HCT116 (cell line): ENCODE results near the gene PIK3R2. TPM values are rescaled to one million over a fixed set of nuclear protein-coding genes. Genes with fewer than 3 reads are reported as not detected.

Source experiments
- ATAC-seq: fragments of 200-7000 bp; cut with Tn5 transposase; 2 replicates; pipeline ENCODE4 v1.9.1; 2020; ENCODE audit warnings: mild to moderate bottlenecking, moderate library complexity
- BruUV-seq: library from RNA; stranded (reverse); fragments of 400-500 nt; replicated peaks from 2 replicates; lab custom pipeline; 2021; lab: Mats Ljungman, UMichigan
- CTCF ChIA-PET: fragments of 300-600 bp; sonication (Branson Sonifier 250); formaldehyde crosslinking; loops from one replicate; lab custom pipeline; 2021; ENCODE audit warnings: antibody characterized with exemption; lab: Charles Lee
- POLR2A ChIA-PET: fragments of 300-600, 350-600 bp; sonication (Branson Sonifier 250); formaldehyde crosslinking; loops from one replicate; lab custom pipeline; 2021; ENCODE audit warnings: antibody characterized with exemption; lab: Charles Lee
- RAD21 ChIA-PET, 2 experiments: fragments of 300-600 bp; sonication (Branson Sonifier 250); formaldehyde crosslinking; loops; one replicate each; lab custom pipeline; 2023; ENCODE audit warnings: low total read pairs in 2 of 2; ENCODE audit not compliant: uncharacterized antibody in 2 of 2, unreplicated experiment in 2 of 2, low non-redundant PET in 1 of 2; lab: Charles Lee
- DNase-seq: peaks from one replicate; pipeline ENCODE4 v3.0.0-alpha.2; 2010; ENCODE audit warnings: low read depth, low spot score
- H2AFZ ChIP-seq: fragments of 200-600 bp; shearing (Covaris generic), sonication (generic); 2 replicates; pipeline ENCODE4 v1.6.1; 2017; ENCODE audit warnings: low read depth, mixed run types, mixed read lengths, antibody characterized with exemption, low read length; ENCODE audit not compliant: poor library complexity, severe bottlenecking
- H3K27ac ChIP-seq: 2 replicates; pipeline ENCODE4 v1.5.1; 2012; ENCODE audit warnings: low read depth, low read length
- H3K27me3 ChIP-seq: fragments of 200-600 bp; sonication (generic); 2 replicates; pipeline ENCODE4 v1.6.1; 2016; ENCODE audit warnings: mixed run types, low read length, mixed read lengths; ENCODE audit not compliant: insufficient read depth
- H3K36me3 ChIP-seq, 2 experiments: fragments of 200-500 bp in 1 of 2; fragments of 200-600 bp in 1 of 2; sonication (Bioruptor generic) in 1 of 2; sonication (generic) in 1 of 2; 2 replicates each; pipeline versions ENCODE4 v1.5.1 to v1.6.1; 2014 to 2016; ENCODE audit warnings: low read length in 2 of 2, inconsistent platforms in 1 of 2, mixed read lengths in 1 of 2, mixed run types in 1 of 2; ENCODE audit not compliant: insufficient read depth in 2 of 2, control insufficient read depth in 1 of 2
- H3K4me1 ChIP-seq, 2 experiments: fragments of 200-600 bp in 1 of 2; sonication (generic) in 1 of 2; 2 replicates each; pipeline versions ENCODE4 v1.5.1 to v1.6.1; 2012 to 2017; ENCODE audit warnings: low read length in 2 of 2, inconsistent platforms in 1 of 2, mild to moderate bottlenecking in 1 of 2, mixed read lengths in 1 of 2, mixed run types in 1 of 2, moderate library complexity in 1 of 2; ENCODE audit not compliant: insufficient read depth in 2 of 2, control insufficient read depth in 1 of 2
- H3K4me2 ChIP-seq: fragments of 200-600 bp; sonication (generic); 2 replicates; pipeline ENCODE4 v1.6.1; 2017; ENCODE audit warnings: mixed run types, low read length, mixed read lengths
- H3K4me3 ChIP-seq, 2 experiments: fragments of 200-600 bp in 1 of 2; sonication (generic) in 1 of 2; replicated peaks in 1 of 2; 2 replicates each; pipeline ENCODE4 v1.5.1; 2011 to 2016; ENCODE audit warnings: low read length in 2 of 2, control low read depth in 1 of 2, low read depth in 1 of 2, mild to moderate bottlenecking in 1 of 2, mixed read lengths in 1 of 2, mixed run types in 1 of 2
- H3K79me2 ChIP-seq: fragments of 200-600 bp; sonication (generic); 2 replicates; pipeline ENCODE4 v1.6.1; 2017; ENCODE audit warnings: mild to moderate bottlenecking, mixed run types, low read length, moderate library complexity, mixed read lengths; ENCODE audit not compliant: insufficient read depth
- H3K9ac ChIP-seq: fragments of 200-600 bp; sonication (generic); 2 replicates; pipeline ENCODE4 v1.6.1; 2016; ENCODE audit warnings: low read length, mixed read lengths
- H3K9me2 ChIP-seq: fragments of 200-600 bp; sonication (generic), shearing (Covaris generic); 2 replicates; pipeline ENCODE4 v1.6.1; 2017; ENCODE audit warnings: mixed run types, mild to moderate bottlenecking, moderate library complexity; ENCODE audit not compliant: insufficient read depth
- H3K9me3 ChIP-seq, 2 experiments: fragments of 200-500 bp in 1 of 2; fragments of 200-600 bp in 1 of 2; sonication (Bioruptor generic) in 1 of 2; sonication (generic) in 1 of 2; 2 replicates each; pipeline ENCODE4 v1.6.1; 2014 to 2017; ENCODE audit warnings: low read length in 2 of 2, mixed read lengths in 2 of 2, inconsistent platforms in 1 of 2, low read depth in 1 of 2, mild to moderate bottlenecking in 1 of 2, mixed run types in 1 of 2, moderate library complexity in 1 of 2; ENCODE audit not compliant: control insufficient read depth in 1 of 2, insufficient read depth in 1 of 2
- H4K20me1 ChIP-seq: fragments of 200-600 bp; sonication (generic), shearing (Covaris generic); 2 replicates; pipeline ENCODE4 v1.6.1; 2017; ENCODE audit warnings: mixed run types, mild to moderate bottlenecking, moderate library complexity; ENCODE audit not compliant: insufficient read depth
- ELF1 ChIP-seq: IDR thresholded peaks from 2 replicates; pipeline ENCODE4 v1.6.1; 2012; ENCODE audit warnings: low read depth, borderline replicate concordance
- FOSL1 ChIP-seq: IDR thresholded peaks from 2 replicates; pipeline ENCODE4 v1.6.1; 2012; ENCODE audit warnings: low read depth
- SIN3A ChIP-seq: IDR thresholded peaks from 2 replicates; pipeline ENCODE4 v1.6.1; 2012; ENCODE audit warnings: low read depth
- SRF ChIP-seq: IDR thresholded peaks from 2 replicates; pipeline ENCODE4 v1.6.1; 2012; ENCODE audit warnings: low read depth
- TCF7L2 ChIP-seq: IDR thresholded peaks from 2 replicates; pipeline ENCODE4 v1.7.0; 2011; ENCODE audit warnings: borderline replicate concordance, inconsistent platforms; ENCODE audit not compliant: insufficient read depth, insufficient read length; ENCODE audit errors: extremely low read depth
- YY1 ChIP-seq: IDR thresholded peaks from 2 replicates; pipeline ENCODE4 v1.6.1; 2011; ENCODE audit warnings: low read length, low read depth, moderate library complexity, mild to moderate bottlenecking; ENCODE audit not compliant: insufficient replicate concordance; ENCODE audit errors: extremely low read depth
- ZNF274 ChIP-seq: fragments of 200-500 bp; sonication (Bioruptor generic); IDR thresholded peaks from 2 replicates; pipeline ENCODE4 v1.6.1; 2014; ENCODE audit warnings: mild to moderate bottlenecking, low read depth, low read length, inconsistent platforms
- intact Hi-C: fragments of 100-400 bp; cut with micrococcal nuclease; formaldehyde crosslinking; loops from 2 replicates; pipeline ENCODE4 v1.10.0; 2022
- total RNA-seq: library from RNA; stranded (reverse); gene quantifications from one replicate; pipeline ENCODE4 v1.2.1, GENCODE V29; 2021; ENCODE audit not compliant: unreplicated experiment
- TF ChIP-seq, protein P1 (sequence below): IDR thresholded peaks from 2 replicates; pipeline ENCODE4 v1.6.1; 2012; ENCODE audit warnings: low read depth

PIK3R2 gene
- total RNA-seq, 1 experiment from 2014 or later = 53.4 TPM

- no peak overlapping the region for H3K27ac ChIP-seq
- CTCF ChIA-PET = no interaction called here
- H3K79me2 ChIP-seq = no peaks in the 10 kb centered on the region
- H3K4me3 ChIP-seq = no peak overlapping the region
- intact Hi-C loops = no loop called here
- no peaks in the 10 kb centered on the region for H3K36me3 ChIP-seq
- H3K9me2 ChIP-seq = no peaks in the 10 kb centered on the region
- BruUV-seq = no TSS peak
- TF ChIP-seq FOSL1 (no peak), SIN3A (no peak), YY1 (no peak), ELF1 (no peak), SRF (no peak), TCF7L2 (no peak), ZNF274 (no peak)
- TF ChIP-seq, protein P1, sequence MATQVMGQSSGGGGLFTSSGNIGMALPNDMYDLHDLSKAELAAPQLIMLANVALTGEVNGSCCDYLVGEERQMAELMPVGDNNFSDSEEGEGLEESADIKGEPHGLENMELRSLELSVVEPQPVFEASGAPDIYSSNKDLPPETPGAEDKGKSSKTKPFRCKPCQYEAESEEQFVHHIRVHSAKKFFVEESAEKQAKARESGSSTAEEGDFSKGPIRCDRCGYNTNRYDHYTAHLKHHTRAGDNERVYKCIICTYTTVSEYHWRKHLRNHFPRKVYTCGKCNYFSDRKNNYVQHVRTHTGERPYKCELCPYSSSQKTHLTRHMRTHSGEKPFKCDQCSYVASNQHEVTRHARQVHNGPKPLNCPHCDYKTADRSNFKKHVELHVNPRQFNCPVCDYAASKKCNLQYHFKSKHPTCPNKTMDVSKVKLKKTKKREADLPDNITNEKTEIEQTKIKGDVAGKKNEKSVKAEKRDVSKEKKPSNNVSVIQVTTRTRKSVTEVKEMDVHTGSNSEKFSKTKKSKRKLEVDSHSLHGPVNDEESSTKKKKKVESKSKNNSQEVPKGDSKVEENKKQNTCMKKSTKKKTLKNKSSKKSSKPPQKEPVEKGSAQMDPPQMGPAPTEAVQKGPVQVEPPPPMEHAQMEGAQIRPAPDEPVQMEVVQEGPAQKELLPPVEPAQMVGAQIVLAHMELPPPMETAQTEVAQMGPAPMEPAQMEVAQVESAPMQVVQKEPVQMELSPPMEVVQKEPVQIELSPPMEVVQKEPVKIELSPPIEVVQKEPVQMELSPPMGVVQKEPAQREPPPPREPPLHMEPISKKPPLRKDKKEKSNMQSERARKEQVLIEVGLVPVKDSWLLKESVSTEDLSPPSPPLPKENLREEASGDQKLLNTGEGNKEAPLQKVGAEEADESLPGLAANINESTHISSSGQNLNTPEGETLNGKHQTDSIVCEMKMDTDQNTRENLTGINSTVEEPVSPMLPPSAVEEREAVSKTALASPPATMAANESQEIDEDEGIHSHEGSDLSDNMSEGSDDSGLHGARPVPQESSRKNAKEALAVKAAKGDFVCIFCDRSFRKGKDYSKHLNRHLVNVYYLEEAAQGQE = no peak
- TF ChIP-seq, all 23 proteins: peak for 0
- Histone ChIP-seq H2AFZ (no peak overlapping the region), H3K27me3 (no peaks in the 10 kb centered on the region), H3K4me1 (peaks cover 11 to 28% of the 10 kb centered on the region in 2 experiments), H3K9ac (no peak overlapping the region), H3K4me2 (no peak overlapping the region), H4K20me1 (no peaks in the 10 kb centered on the region), H3K9me3 (no peaks in the 10 kb centered on the region)
- ChIA-PET RAD21 (interaction anchor here in 1 of 2 experiments (0.7 kb wide), 1 partner anchor 36 kb away, joined by 4 read pairs; no protein-coding TSS in a partner anchor), POLR2A (interaction anchor here (0.5 kb wide), 1 partner anchor 30 kb away, joined by 3 read pairs; no protein-coding TSS in a partner anchor)
- ATAC-seq (no peak), DNase-seq (no peak)
These were observed 63.8 kb downstream of the PIK3R2 start for GRCh38 chr19:18216789-18217188.
